ENCODE data around the gene ARX.

Gene ARX

GRCh38 chrX:25018682-25019081 lies 2.9 kb upstream of the ARX start:
- Histone ChIP-seq H3K4me1 (ENCODE audit: insufficient read depth, low read length, severe bottlenecking) (peaks cover 10% of the 10 kb centered on the region), H3K36me3 (ENCODE audit: insufficient read depth, low read length) (no peaks in the 10 kb centered on the region), H3K9me2 (ENCODE audit: low read depth, low read length) (no peaks in the 10 kb centered on the region), H2AFZ (ENCODE audit: low read length) (no peak overlapping the region), H3F3A (ENCODE audit: insufficient read depth, low read length) (no peaks in the 10 kb centered on the region), H3K27me3 (ENCODE audit: insufficient read depth, low read length) (no peaks in the 10 kb centered on the region; the same call in 1 of the 2 replicates), H3K4me3 (ENCODE audit: low read depth, low read length, poor library complexity, severe bottlenecking) (no peak overlapping the region), H3K79me2 (ENCODE audit: insufficient read depth, low read length) (no peaks in the 10 kb centered on the region), H3K9me3 (ENCODE audit: low read length) (no peaks in the 10 kb centered on the region), H3K4me2 (ENCODE audit: low read length) (no peak overlapping the region), H4K20me1 (ENCODE audit: insufficient read depth, low read length) (no peaks in the 10 kb centered on the region), H3K9ac (ENCODE audit: low read length) (no peak overlapping the region), H3K27ac (ENCODE audit: low read depth, low read length, poor library complexity, severe bottlenecking) (no peak overlapping the region)
- TF ChIP-seq EZH2 (IDR thresholded peaks at IDR 0.05; ENCODE audit: borderline replicate concordance, low read length) = no peak
- TF ChIP-seq, protein P1, sequence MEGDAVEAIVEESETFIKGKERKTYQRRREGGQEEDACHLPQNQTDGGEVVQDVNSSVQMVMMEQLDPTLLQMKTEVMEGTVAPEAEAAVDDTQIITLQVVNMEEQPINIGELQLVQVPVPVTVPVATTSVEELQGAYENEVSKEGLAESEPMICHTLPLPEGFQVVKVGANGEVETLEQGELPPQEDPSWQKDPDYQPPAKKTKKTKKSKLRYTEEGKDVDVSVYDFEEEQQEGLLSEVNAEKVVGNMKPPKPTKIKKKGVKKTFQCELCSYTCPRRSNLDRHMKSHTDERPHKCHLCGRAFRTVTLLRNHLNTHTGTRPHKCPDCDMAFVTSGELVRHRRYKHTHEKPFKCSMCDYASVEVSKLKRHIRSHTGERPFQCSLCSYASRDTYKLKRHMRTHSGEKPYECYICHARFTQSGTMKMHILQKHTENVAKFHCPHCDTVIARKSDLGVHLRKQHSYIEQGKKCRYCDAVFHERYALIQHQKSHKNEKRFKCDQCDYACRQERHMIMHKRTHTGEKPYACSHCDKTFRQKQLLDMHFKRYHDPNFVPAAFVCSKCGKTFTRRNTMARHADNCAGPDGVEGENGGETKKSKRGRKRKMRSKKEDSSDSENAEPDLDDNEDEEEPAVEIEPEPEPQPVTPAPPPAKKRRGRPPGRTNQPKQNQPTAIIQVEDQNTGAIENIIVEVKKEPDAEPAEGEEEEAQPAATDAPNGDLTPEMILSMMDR (IDR thresholded peaks at IDR 0.05; ENCODE audit: low read length) = no peak

DNA sequence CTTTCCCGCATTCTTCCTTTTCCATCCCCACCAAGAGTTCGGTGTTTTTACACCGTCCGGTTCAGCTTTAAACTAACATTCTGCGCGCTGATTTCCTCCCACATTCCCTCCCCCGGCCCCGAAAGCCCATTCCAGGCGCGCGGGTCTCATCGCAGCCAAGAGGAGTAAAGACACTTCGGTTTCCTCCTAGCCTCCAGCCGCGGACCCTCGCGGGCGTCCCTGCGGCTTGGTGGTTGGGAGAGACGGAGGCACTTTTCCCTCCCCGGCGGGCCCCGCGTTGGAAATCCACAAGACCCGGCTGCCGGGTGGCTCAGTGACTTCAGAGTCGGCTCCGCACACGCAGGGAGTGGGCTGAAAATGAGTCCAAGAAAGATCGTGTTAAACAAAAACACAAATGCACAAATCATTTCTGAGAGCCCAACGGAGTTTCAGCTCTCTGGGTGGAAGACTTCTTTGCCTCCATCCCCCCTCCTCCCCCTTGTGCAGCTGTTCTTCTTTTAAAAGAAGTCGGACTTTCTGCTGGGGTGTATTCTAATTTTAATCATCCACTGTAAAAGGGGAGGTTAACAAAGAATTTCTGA lies 2.0 kb upstream of the ARX start:
- Histone ChIP-seq H3F3A (ENCODE audit: insufficient read depth, low read length) (no peaks in the 10 kb centered on the region), H3K27me3 (ENCODE audit: insufficient read depth, low read length) (no peaks in the 10 kb centered on the region; the same call in 1 of the 2 replicates), H3K36me3 (ENCODE audit: insufficient read depth, low read length) (no peaks in the 10 kb centered on the region), H3K9ac (ENCODE audit: low read length) (no peak overlapping the region), H3K9me2 (ENCODE audit: low read depth, low read length) (no peaks in the 10 kb centered on the region), H3K9me3 (ENCODE audit: low read length) (no peaks in the 10 kb centered on the region), H3K4me3 (ENCODE audit: low read depth, low read length, poor library complexity, severe bottlenecking) (no peak overlapping the region), H4K20me1 (ENCODE audit: insufficient read depth, low read length) (no peaks in the 10 kb centered on the region), H3K27ac (ENCODE audit: low read depth, low read length, poor library complexity, severe bottlenecking) (no peak overlapping the region), H3K79me2 (ENCODE audit: insufficient read depth, low read length) (no peaks in the 10 kb centered on the region), H2AFZ (ENCODE audit: low read length) (no peak overlapping the region), H3K4me1 (ENCODE audit: insufficient read depth, low read length, severe bottlenecking) (peaks cover 10% of the 10 kb centered on the region), H3K4me2 (ENCODE audit: low read length) (no peak overlapping the region)
- TF ChIP-seq EZH2 (IDR thresholded peaks at IDR 0.05; ENCODE audit: borderline replicate concordance, low read length) = no peak
- TF ChIP-seq, protein P1 (IDR thresholded peaks at IDR 0.05; ENCODE audit: low read length) = no peak

DNA sequence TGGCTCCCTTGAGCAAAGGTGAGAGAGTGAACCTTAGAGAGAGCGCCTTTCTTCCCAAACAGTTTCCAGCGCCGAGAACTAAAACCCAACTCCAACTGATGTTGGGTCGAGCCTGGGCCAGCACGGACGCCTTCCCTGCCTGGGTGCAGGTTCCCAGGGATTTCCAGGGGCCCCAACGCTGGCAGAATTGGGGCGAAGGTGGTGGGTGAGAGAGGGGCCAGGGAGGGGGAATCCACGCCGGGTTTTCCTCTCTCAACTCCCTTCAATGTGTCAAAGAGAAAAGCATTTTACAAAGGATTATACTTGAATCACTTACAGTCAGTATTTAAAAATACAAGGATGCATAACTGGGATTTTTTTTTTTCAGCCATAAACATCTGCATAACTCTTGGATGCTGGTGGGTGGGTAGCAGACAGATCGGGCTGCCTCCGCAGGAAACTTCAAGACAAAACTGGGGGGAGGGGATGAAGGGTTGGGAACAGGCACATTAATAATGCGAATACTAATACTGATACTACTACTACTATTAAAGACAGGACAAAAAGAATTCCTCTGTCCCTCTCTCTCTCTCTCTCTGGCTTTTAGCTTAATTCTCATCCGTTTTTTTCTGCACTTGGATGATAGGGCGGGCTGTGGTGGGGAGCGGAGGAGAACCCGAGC lies 1.3 kb upstream of the ARX start:
- no peak for TF ChIP-seq EZH2 (IDR thresholded peaks at IDR 0.05; ENCODE audit: borderline replicate concordance, low read length)
- TF ChIP-seq, protein P1 (IDR thresholded peaks at IDR 0.05; ENCODE audit: low read length) = no peak
- Histone ChIP-seq H3K4me2 (ENCODE audit: low read length) (no peak overlapping the region), H3K9me3 (ENCODE audit: low read length) (no peaks in the 10 kb centered on the region), H3F3A (ENCODE audit: insufficient read depth, low read length) (no peaks in the 10 kb centered on the region), H3K27ac (ENCODE audit: low read depth, low read length, poor library complexity, severe bottlenecking) (no peak overlapping the region), H3K9me2 (ENCODE audit: low read depth, low read length) (no peaks in the 10 kb centered on the region), H2AFZ (ENCODE audit: low read length) (no peak overlapping the region), H3K4me3 (ENCODE audit: low read depth, low read length, poor library complexity, severe bottlenecking) (no peak overlapping the region), H3K4me1 (ENCODE audit: insufficient read depth, low read length, severe bottlenecking) (peaks cover 10% of the 10 kb centered on the region), H3K79me2 (ENCODE audit: insufficient read depth, low read length) (no peaks in the 10 kb centered on the region), H3K27me3 (ENCODE audit: insufficient read depth, low read length) (no peaks in the 10 kb centered on the region; the same call in 1 of the 2 replicates), H3K36me3 (ENCODE audit: insufficient read depth, low read length) (no peaks in the 10 kb centered on the region), H3K9ac (ENCODE audit: low read length) (no peak overlapping the region), H4K20me1 (ENCODE audit: insufficient read depth, low read length) (no peaks in the 10 kb centered on the region)

All from OCI-LY1 (cell line).